Gastroesophageal sphincter (tissue), 4 donors: ENCODE measurements around the gene EHMT2. TPM values are rescaled to one million over a fixed set of nuclear protein-coding genes. Genes with fewer than 3 reads are reported as not detected.

Experiments
- ATAC-seq: fragments of 150-250 bp; one replicate; pipeline ENCODE4 v1.9.1; 2016; ENCODE audit warnings: mild to moderate bottlenecking, moderate library complexity
- H3K27ac ChIP-seq, 4 donors: fragments of 200-600 bp; sonication (generic) in 3 of 4; 1 replicate in 3 of 4; 2 replicates in 1 of 4; pipeline ENCODE4 v1.5.1; 2016 to 2019
- H3K27me3 ChIP-seq: fragments of 200-600 bp; sonication (generic); one replicate; pipeline ENCODE4 v1.5.1; 2019
- H3K36me3 ChIP-seq, 2 donors: fragments of 200-600 bp; sonication (generic); one replicate each; pipeline ENCODE4 v1.5.1; 2019; ENCODE audit warnings: control low read depth in 1 of 2
- H3K4me1 ChIP-seq, 3 donors: fragments of 200-600 bp; sonication (generic); 1 replicate in 2 of 3; 2 replicates in 1 of 3; pipeline ENCODE4 v1.5.1; 2016 to 2019; ENCODE audit warnings: control low read depth in 2 of 3
- H3K4me3 ChIP-seq, 2 donors: fragments of 200-600 bp; sonication (generic); one replicate each; pipeline ENCODE4 v1.5.1; 2019; ENCODE audit warnings: mild to moderate bottlenecking in 1 of 2, moderate library complexity in 1 of 2
- H3K9me3 ChIP-seq, 3 donors: fragments of 200-600 bp; sonication (generic); one replicate each; pipeline ENCODE4 v1.5.1; 2017 to 2019; ENCODE audit warnings: control low read depth in 2 of 3
- EP300 ChIP-seq: sonication (generic); formaldehyde crosslinking; IDR thresholded peaks from one replicate; pipeline ENCODE4 v1.6.1; 2017; ENCODE audit warnings: antibody characterized with exemption, mild to moderate bottlenecking
- POLR2A ChIP-seq, 2 donors: fragments of 450-650 bp; IDR thresholded peaks; one replicate each; pipeline ENCODE4 v1.6.1; 2017; ENCODE audit warnings: antibody characterized with exemption in 2 of 2, mild to moderate bottlenecking in 2 of 2, moderate library complexity in 1 of 2
- POLR2AphosphoS5 ChIP-seq: sonication (generic); formaldehyde crosslinking; IDR thresholded peaks from one replicate; pipeline ENCODE4 v1.6.1; 2017; ENCODE audit warnings: antibody characterized with exemption
- WGBS, 2 donors: methylation state at CpG; one replicate each; pipeline ENCODE4 v1.1.5; 2018; ENCODE audit warnings: low coverage in 1 of 2; 5-methylcytosine and 5-hydroxymethylcytosine counted together
- total RNA-seq, 4 donors: library from RNA; depleted of rRNA; stranded (reverse); fragments of >200 nt; gene quantifications; one replicate each; pipeline ENCODE4 v1.1.0, GENCODE V29; 2016
- TF ChIP-seq, protein P1 (sequence below), 4 experiments: fragments of 200-600 bp in 2 of 4; fragments of 450-650 bp in 2 of 4; sonication (generic) in 1 of 4; IDR thresholded peaks; one replicate each; pipeline ENCODE4 v1.5.1; 2017 to 2019; ENCODE audit warnings: antibody characterized with exemption in 4 of 4, mild to moderate bottlenecking in 2 of 4, moderate library complexity in 2 of 4

Gene EHMT2
- total RNA-seq: 10 to 100 TPM; 29.5 to 43.4 (median 35.5) TPM

DNA sequence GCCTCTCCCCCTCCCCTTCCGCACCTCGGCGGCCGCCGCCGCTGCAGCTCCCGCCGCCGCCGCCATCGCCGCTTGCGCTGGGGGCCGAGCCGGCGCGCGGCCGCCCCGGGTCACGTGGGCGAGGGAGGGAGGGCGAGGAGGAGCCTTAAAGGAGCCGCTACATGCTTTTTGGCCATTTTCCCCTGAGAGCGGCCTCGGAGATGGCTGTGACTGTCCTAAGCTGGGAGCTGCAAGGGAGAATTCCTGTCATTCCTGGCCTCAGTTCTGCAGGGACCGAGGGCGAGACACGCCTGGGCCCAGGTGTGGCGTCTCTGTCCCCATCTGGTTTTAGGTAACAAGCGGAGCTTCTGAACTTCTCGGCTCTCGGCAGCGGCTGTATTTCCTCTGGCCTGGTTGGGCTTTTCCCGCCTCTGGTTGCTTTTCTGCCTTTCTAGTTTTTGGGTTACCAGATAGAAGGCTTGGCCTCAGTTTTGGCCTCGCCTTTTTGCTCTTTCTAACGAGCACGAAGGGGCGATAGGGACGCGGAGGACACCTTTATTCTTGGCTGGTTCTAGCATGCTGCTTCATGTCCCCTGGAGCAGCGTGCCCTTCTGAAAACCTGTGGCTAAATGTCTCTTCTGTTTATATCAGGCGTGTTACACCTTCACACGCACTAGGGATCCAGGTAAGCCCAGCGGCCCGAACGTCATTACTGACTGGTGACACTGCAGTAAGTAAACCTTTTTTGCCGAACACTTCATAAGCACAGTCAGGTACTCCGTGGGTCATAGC, at the start of gene EHMT2:
Gene EHMT2 (minus strand): TSS at position 87 of the 771 bp plus-strand sequence. CDS start 21 bp downstream, at position 66.
- no peaks in the 10 kb centered on the region for H3K9me3 ChIP-seq
- H3K27ac ChIP-seq: peak within 1 kb of the TSS; percentile 80 to 91 (median 88)
- H3K4me1 ChIP-seq: peaks cover 3 to 56% (median 12%) of the 10 kb centered on the region in 3 donors
- TF ChIP-seq POLR2A (IDR thresholded peaks at IDR 0.05) (peak in 1 of 2 donors; percentile 52), EP300 (no peak), POLR2AphosphoS5 (peak; percentile 47)
- TF ChIP-seq, protein P1, sequence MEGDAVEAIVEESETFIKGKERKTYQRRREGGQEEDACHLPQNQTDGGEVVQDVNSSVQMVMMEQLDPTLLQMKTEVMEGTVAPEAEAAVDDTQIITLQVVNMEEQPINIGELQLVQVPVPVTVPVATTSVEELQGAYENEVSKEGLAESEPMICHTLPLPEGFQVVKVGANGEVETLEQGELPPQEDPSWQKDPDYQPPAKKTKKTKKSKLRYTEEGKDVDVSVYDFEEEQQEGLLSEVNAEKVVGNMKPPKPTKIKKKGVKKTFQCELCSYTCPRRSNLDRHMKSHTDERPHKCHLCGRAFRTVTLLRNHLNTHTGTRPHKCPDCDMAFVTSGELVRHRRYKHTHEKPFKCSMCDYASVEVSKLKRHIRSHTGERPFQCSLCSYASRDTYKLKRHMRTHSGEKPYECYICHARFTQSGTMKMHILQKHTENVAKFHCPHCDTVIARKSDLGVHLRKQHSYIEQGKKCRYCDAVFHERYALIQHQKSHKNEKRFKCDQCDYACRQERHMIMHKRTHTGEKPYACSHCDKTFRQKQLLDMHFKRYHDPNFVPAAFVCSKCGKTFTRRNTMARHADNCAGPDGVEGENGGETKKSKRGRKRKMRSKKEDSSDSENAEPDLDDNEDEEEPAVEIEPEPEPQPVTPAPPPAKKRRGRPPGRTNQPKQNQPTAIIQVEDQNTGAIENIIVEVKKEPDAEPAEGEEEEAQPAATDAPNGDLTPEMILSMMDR (IDR thresholded peaks at IDR 0.05): peak in 2 of 4 experiments; percentile 46 to 57
- H3K36me3 ChIP-seq: peaks cover 0 to 38% of the 10 kb centered on the region in 2 donors
- no peaks in the 10 kb centered on the region for H3K27me3 ChIP-seq
- H3K4me3 ChIP-seq: peak within 1 kb of the TSS; percentile 82 to 97
- peak; percentile 58 for ATAC-seq
- 0% methylated on average over 9 of the region's 49 CpGs for WGBS, 2 donors

GRCh38 chr6:31947070-31947675, 49.7 kb upstream of the EHMT2 start:
- no peaks in the 10 kb centered on the region for H3K9me3 ChIP-seq
- H3K27ac ChIP-seq: no peak overlapping the region
- no peak for ATAC-seq
- H3K4me1 ChIP-seq: peaks cover 0 to 25% (median 10%) of the 10 kb centered on the region in 3 donors
- 72% methylated on average over 10 of the region's 24 CpGs; no CpG with 5 or more reads in 1 of the 2 donors for whole genome bisulfite sequencing, 2 donors
- TF ChIP-seq, protein P1 (IDR thresholded peaks at IDR 0.05): no peak
- TF ChIP-seq POLR2AphosphoS5: no peak
- TF ChIP-seq EP300: no peak
- TF ChIP-seq POLR2A (IDR thresholded peaks at IDR 0.05): no peak
- H3K4me3 ChIP-seq: no peak overlapping the region
- no peaks in the 10 kb centered on the region for H3K27me3 ChIP-seq
- H3K36me3 ChIP-seq: peaks cover 0 to 16% of the 10 kb centered on the region in 2 donors

- no peak for ATAC-seq
- Histone ChIP-seq H3K27ac (peak overlapping the region in 3 of 4 donors; percentile 77 to 86 (median 84)), H3K36me3 (peaks cover 0 to 9% of the 10 kb centered on the region in 2 donors), H3K9me3 (no peaks in the 10 kb centered on the region), H3K4me1 (peaks cover 0 to 23% (median 10%) of the 10 kb centered on the region in 3 donors), H3K4me3 (peak overlapping the region in 1 of 2 donors; percentile 32), H3K27me3 (no peaks in the 10 kb centered on the region)
- WGBS, 2 donors: 0 to 74% methylated on average over 1 to 5 of the region's 11 CpGs
- TF ChIP-seq POLR2AphosphoS5 (no peak), EP300 (no peak), POLR2A (IDR thresholded peaks at IDR 0.05) (no peak)
- TF ChIP-seq, protein P1 (IDR thresholded peaks at IDR 0.05): no peak
Measured at GRCh38 chr6:31946370-31946885, 48.9 kb upstream of the EHMT2 start.

- no peak for TF ChIP-seq POLR2A (IDR thresholded peaks at IDR 0.05)
- peak; percentile 46 for TF ChIP-seq POLR2AphosphoS5
- TF ChIP-seq EP300: no peak
- TF ChIP-seq, protein P1 (IDR thresholded peaks at IDR 0.05): no peak
- H3K27ac ChIP-seq: peak within 1 kb of the TSS; percentile 50 to 86 (median 80)
- peak within 1 kb of the TSS in 1 of 2 donors; percentile 32 for H3K4me3 ChIP-seq
- H3K4me1 ChIP-seq: peaks cover 0 to 23% (median 10%) of the 10 kb centered on the region in 3 donors
- no peaks in the 10 kb centered on the region for H3K9me3 ChIP-seq
- peaks cover 0 to 2% of the 10 kb centered on the region in 2 donors for H3K36me3 ChIP-seq
- WGBS, 2 donors: 24 to 36% methylated on average over 3 to 11 of the region's 11 CpGs
- no peaks in the 10 kb centered on the region for H3K27me3 ChIP-seq
- ATAC-seq: peak; percentile 89
Measured at GRCh38 chr6:31945507-31946369, 48.2 kb upstream of the EHMT2 start, which contains the start of gene CFB. Gene CFB, plus strand, starts transcription at chr6:31946095. Its CDS starts 127 bp downstream, at chr6:31946222.
